EH (cell line): ENCODE measurements around the gene OR5A1.

ENCODE experiments used
- DNase-seq: peaks from one replicate; pipeline ENCODE4 v3.0.0-alpha.2; 2015; ENCODE audit warnings: low read depth

Gene OR5A1

DNA sequence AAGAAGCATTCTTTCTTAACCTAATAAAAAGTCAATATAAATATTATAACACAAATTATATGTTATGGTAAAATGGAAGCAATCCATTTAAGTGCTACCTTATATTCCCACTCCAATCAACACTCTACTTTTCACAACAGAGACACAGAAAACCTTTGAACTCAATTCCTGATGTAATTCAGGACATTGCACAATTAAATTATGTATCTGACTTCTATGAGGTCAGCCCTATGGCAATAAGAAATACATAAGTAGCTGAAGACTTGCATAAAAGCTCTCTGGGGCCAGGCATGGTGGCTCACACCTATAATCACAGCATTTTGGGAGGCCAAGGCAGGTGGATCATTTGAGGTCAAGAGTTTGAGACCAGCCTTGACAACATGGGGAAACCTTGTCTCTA is 43.6 kb downstream of the OR5A1 start:
- DNase-seq, result no peak

DNA sequence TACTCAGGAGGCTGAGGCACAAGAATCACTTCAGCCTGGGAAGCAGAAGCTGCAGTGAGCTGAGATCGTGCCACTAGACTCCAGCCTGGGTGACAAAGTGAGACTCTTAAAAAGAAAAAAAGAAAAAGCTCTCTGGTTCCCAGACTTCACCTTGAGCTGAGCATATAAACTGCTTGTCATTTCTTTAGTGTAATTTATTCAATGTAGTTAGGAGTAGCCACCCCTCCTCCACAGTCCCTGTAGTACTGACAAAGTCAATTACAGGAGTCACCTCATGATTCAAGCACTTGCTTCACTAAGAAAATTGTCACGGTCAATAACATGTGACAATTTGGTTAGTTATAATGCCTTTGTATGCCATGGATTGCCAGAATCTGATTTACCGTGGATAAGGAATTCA is 44.1 kb downstream of the OR5A1 start:
- DNase-seq, result no peak
